Hematopoietic multipotent progenitor cell treated with erythropoietin and hydrocortisone succinate and interleukin-3 and kit ligand, for 8 days (in vitro differentiated cells): Measurements from ENCODE around the gene GABRB1.

Experiments
- DNase-seq: peaks from one replicate; pipeline ENCODE4 v3.0.0-alpha.2; 2015

Gene GABRB1

GRCh38 chr4:47410271-47410670 lies 378.9 kb downstream of the GABRB1 start:
- no peak for DNase-seq

GRCh38 chr4:47413521-47413920 lies 382.2 kb downstream of the GABRB1 start:
- no peak for DNase-seq

- DNase-seq: no peak
Observed at GRCh38 chr4:47415719-47416118, 384.4 kb downstream of the GABRB1 start.

- no peak for DNase-seq
Observed at GRCh38 chr4:47418147-47418546, 386.8 kb downstream of the GABRB1 start.

GRCh38 chr4:47419296-47419695 lies 387.9 kb downstream of the GABRB1 start:
- DNase-seq: no peak

GRCh38 chr4:47425628-47426027 lies 394.3 kb downstream of the GABRB1 start:
- no peak for DNase-seq

- DNase-seq: no peak
Observed at GRCh38 chr4:47427935-47428334, 396.6 kb downstream of the GABRB1 start.

GRCh38 chr4:47432749-47433148 lies 401.4 kb downstream of the GABRB1 start:
- no peak for DNase-seq

GRCh38 chr4:47434931-47435330 lies 403.6 kb downstream of the GABRB1 start:
- no peak for DNase-seq

GRCh38 chr4:47442980-47443379 lies 411.6 kb downstream of the GABRB1 start:
- no peak for DNase-seq

- DNase-seq: no peak
Observed at GRCh38 chr4:47444031-47444430, 412.7 kb downstream of the GABRB1 start.

- DNase-seq: no peak
Observed at GRCh38 chr4:47451657-47452056, 420.3 kb downstream of the GABRB1 start.

GRCh38 chr4:47462799-47463234 lies 431.4 kb downstream of the GABRB1 start:
- no peak for DNase-seq

GRCh38 chr4:47463235-47463956 lies 432.0 kb downstream of the GABRB1 start, which contains the start of gene COMMD8:
COMMD8 (minus strand) TSS chr4:47463702; CDS start chr4:47463651, 51 bp downstream.
- peak; percentile 97 for DNase-seq

- peak; percentile 52 for DNase-seq
Observed at GRCh38 chr4:47465004-47465403, 433.6 kb downstream of the GABRB1 start.

GRCh38 chr4:47466056-47466785 lies 434.9 kb downstream of the GABRB1 start:
- DNase-seq: no peak

- no peak for DNase-seq
Observed at GRCh38 chr4:47468706-47469365, 437.5 kb downstream of the GABRB1 start.

- DNase-seq: no peak
Observed at GRCh38 chr4:47469951-47470350, 438.6 kb downstream of the GABRB1 start.

GRCh38 chr4:47471064-47471463 lies 439.7 kb downstream of the GABRB1 start:
- DNase-seq: no peak

GRCh38 chr4:47471591-47471990 lies 440.2 kb downstream of the GABRB1 start:
- no peak for DNase-seq

GRCh38 chr4:47473141-47473750 lies 441.9 kb downstream of the GABRB1 start:
- no peak for DNase-seq

GRCh38 chr4:47474799-47475198 lies 443.4 kb downstream of the GABRB1 start:
- no peak for DNase-seq

- no peak for DNase-seq
Observed at GRCh38 chr4:47475411-47475810, 444.0 kb downstream of the GABRB1 start.
